ENCODE data around the gene MCC.

DNA sequence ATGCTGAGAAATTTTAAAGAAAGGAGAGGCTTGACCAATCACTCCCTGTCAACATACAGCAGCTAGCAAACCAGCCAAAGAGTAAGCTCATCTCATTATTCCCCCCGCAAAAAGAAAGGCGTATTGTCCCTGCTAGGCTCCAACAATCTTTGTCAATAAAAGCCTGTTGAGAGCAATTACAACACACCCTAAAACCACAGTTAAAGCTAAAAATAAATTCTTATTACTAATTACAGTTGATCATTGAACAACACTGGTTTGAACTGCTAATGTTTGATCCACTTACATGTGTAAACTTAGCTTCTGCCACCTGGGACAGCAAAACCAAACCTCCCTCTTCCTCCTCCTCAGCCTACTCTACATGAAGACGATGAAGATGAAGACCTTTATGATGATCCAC is 204.7 kb downstream of the MCC start:
- TF ChIP-seq L3MBTL2 (conservative IDR thresholded peaks at IDR 0.05) (no peak), FOXA1 (IDR thresholded peaks at IDR 0.05) (no peak), SP1 (IDR thresholded peaks at IDR 0.05) (no peak), BHLHE40 (IDR thresholded peaks at IDR 0.05; ENCODE audit: borderline replicate concordance) (no peak), ARNT (IDR thresholded peaks at IDR 0.05) (no peak), FOXK2 (IDR thresholded peaks at IDR 0.05) (no peak), ZNF384 (IDR thresholded peaks at IDR 0.05) (no peak), SUZ12 (IDR thresholded peaks at IDR 0.05) (no peak), FOXM1 (IDR thresholded peaks at IDR 0.05; ENCODE audit: borderline replicate concordance) (no peak), TARDBP (IDR thresholded peaks at IDR 0.05) (no peak), HDGF (IDR thresholded peaks at IDR 0.05; ENCODE audit: borderline replicate concordance) (no peak)
